ENCODE data around the gene TNRC18.
"Not testable (repeated sequence)": the region's sequence is repeated elsewhere in the genome, so short reads cannot be mapped to it uniquely, and the experiment has no call there.

TNRC18 gene

GRCh38 chr7:5423306-5423975, at the start of gene TNRC18:
TNRC18 (minus strand) TSS chr7:5423834; CDS start chr7:5421246, 2,588 bp downstream.
- DNase-seq: no peak

- DNase-seq: no peak
These were observed 49.0 kb upstream of the TNRC18 start for GRCh38 chr7:5472432-5473315.

GRCh38 chr7:5471623-5472022, 48.0 kb upstream of the TNRC18 start:
- DNase-seq: not testable (repeated sequence)

- no peak for DNase-seq
These were observed 47.2 kb upstream of the TNRC18 start for GRCh38 chr7:5470816-5471215.

GRCh38 chr7:5470167-5470532, 46.5 kb upstream of the TNRC18 start:
- DNase-seq: no peak

GRCh38 chr7:5469375-5470166, 45.9 kb upstream of the TNRC18 start:
- no peak for DNase-seq

- DNase-seq: no peak
These were observed 44.0 kb upstream of the TNRC18 start for GRCh38 chr7:5467645-5468044.

GRCh38 chr7:5466551-5466950, 42.9 kb upstream of the TNRC18 start:
- DNase-seq: no peak

GRCh38 chr7:5463031-5463430, 39.4 kb upstream of the TNRC18 start:
- no peak for DNase-seq

- DNase-seq: no peak
These were observed 38.6 kb upstream of the TNRC18 start for GRCh38 chr7:5462216-5462615.

GRCh38 chr7:5458921-5459480, 35.4 kb upstream of the TNRC18 start:
- DNase-seq: no peak

GRCh38 chr7:5457245-5457735, 33.7 kb upstream of the TNRC18 start:
- no peak for DNase-seq

- DNase-seq: no peak
These were observed 32.8 kb upstream of the TNRC18 start for GRCh38 chr7:5456409-5456808.

GRCh38 chr7:5455581-5456219, 32.1 kb upstream of the TNRC18 start:
- DNase-seq: no peak

GRCh38 chr7:5455175-5455574, 31.5 kb upstream of the TNRC18 start:
- no peak for DNase-seq

- DNase-seq: no peak
These were observed 30.9 kb upstream of the TNRC18 start for GRCh38 chr7:5454485-5454884.

- no peak for DNase-seq
These were observed 30.0 kb upstream of the TNRC18 start for GRCh38 chr7:5453566-5454075.

- DNase-seq: no peak
These were observed 29.4 kb upstream of the TNRC18 start for GRCh38 chr7:5452937-5453540.

GRCh38 chr7:5452470-5452899, 28.9 kb upstream of the TNRC18 start:
- no peak for DNase-seq

GRCh38 chr7:5451391-5451790, 27.8 kb upstream of the TNRC18 start:
- DNase-seq: no peak

GRCh38 chr7:5450549-5451327, 27.1 kb upstream of the TNRC18 start:
- peak; percentile 30 to 36 for DNase-seq
